GM19324 (cell line): ENCODE results near the gene STMND1.

Experiments
- ATAC-seq: cut with Tn5 transposase; IDR thresholded peaks from one replicate; pipeline ENCODE4 v1.9.1; 2021; ENCODE audit warnings: mild to moderate bottlenecking, moderate library complexity; ENCODE audit not compliant: unreplicated experiment, low FRiP score

STMND1 gene

GRCh38 chr6:17157617-17158016 lies 55.8 kb downstream of the STMND1 start:
- ATAC-seq = no peak

DNA sequence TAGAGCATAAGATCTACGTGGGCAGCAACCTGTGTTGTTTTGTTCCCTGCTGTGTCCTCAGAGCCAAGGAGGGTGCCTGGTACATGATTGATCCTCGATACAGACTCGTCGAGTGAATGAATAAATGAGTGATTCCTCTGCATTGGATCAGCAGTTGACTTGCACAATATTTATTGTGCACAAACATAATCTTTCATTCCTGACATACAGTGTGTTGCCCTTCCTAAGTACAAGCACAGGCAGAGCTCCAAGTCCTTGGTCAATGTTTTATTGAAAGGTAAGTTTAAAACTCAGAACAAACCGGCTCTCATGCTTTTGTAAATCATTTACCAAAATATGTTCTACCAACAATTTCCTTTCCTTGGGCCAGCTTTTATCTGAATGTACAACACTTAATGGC lies 57.4 kb downstream of the STMND1 start:
- no peak for ATAC-seq

DNA sequence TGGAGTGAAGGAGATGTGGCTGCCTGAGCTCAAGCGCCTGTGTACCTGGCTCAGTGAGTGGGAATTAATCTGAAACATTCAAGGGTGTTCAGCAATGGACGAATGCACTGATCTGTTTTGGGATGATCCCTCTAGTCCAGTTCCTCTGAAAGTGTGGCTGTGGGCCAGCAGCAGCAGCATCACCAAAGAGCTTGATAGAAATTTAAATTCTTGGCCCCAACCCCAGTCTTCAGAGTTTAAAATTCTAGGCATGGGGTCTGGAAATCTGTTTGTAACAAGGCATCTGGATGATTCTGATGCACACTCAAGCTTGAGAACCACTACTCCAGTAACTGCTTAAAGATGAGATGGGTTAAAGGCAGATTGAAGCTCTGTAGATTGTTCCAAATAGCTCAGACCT lies 59.2 kb downstream of the STMND1 start:
- ATAC-seq = no peak

GRCh38 chr6:17165383-17165782 lies 63.5 kb downstream of the STMND1 start:
- no peak for ATAC-seq

- no peak for ATAC-seq
Observed at GRCh38 chr6:17167327-17167979, 65.6 kb downstream of the STMND1 start.

DNA sequence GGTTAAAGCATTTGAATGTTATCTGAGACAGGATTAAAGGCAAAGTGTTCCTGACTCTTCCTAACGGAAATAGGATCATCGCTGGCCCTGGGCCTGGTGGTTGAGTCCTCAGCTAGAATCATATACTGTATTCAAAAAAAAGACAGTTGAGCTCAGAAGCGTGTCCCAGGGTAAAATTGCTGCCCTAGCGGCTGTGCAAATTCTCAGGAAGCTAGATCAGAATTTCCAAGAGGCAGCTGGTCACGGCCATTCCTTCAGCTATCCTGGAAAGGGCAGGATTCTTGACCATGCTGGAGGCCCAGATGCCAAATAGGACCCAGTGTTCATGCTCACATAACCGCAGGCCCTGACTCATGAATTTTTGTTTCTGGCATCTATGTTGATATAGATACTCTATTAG lies 67.4 kb downstream of the STMND1 start:
- no peak for ATAC-seq

GRCh38 chr6:17169711-17170110 lies 67.9 kb downstream of the STMND1 start:
- ATAC-seq = no peak

GRCh38 chr6:17172836-17173470 lies 71.1 kb downstream of the STMND1 start:
- ATAC-seq = no peak

GRCh38 chr6:17178326-17178725 lies 76.5 kb downstream of the STMND1 start:
- ATAC-seq = no peak

- no peak for ATAC-seq
Observed at GRCh38 chr6:17178754-17179529, 77.1 kb downstream of the STMND1 start.

- no peak for ATAC-seq
Observed at GRCh38 chr6:17179530-17180073, 77.8 kb downstream of the STMND1 start.
